CD4-positive, alpha-beta T cell treated with Interleukin-1 beta for 1 hour (primary cell): Measurements from ENCODE around the gene ENPP7.

ENCODE experiments used
- DNase-seq, 2 donors: peaks; one replicate each; pipeline ENCODE4 v3.0.0-alpha.2; 2020 to 2022

The ENPP7 gene

DNA sequence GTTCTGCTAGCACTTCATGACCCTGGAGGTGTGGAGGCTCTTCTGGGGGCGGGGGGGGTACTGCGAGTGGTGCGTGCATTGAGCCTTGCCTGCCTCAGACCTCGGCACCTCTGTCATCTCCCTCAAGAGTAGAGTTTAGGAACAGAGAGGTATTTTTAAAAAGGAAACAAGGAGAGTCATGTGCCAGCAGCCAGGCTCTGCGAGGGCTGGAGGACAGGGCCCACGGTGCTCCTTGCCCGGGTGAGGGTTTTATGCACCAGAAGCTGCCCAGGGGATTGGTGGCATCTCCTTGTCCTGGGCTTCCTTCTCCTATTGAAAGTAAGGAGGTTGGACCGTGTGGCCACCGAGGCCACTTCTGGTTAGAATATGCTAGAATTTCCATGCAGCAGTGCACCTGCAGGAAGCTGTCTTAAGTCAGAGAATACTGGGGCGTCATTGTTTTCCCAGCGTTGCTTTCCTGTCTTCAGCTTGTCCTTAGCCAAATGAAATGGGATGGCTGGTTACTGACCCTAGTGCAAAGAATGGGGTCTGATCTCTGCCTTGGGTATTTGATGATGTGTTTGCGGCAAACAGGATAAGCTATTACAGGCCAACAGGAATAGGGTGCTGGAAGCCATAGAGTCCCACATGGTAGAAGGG lies 50.4 kb downstream of the ENPP7 start:
- no peak for DNase-seq

DNA sequence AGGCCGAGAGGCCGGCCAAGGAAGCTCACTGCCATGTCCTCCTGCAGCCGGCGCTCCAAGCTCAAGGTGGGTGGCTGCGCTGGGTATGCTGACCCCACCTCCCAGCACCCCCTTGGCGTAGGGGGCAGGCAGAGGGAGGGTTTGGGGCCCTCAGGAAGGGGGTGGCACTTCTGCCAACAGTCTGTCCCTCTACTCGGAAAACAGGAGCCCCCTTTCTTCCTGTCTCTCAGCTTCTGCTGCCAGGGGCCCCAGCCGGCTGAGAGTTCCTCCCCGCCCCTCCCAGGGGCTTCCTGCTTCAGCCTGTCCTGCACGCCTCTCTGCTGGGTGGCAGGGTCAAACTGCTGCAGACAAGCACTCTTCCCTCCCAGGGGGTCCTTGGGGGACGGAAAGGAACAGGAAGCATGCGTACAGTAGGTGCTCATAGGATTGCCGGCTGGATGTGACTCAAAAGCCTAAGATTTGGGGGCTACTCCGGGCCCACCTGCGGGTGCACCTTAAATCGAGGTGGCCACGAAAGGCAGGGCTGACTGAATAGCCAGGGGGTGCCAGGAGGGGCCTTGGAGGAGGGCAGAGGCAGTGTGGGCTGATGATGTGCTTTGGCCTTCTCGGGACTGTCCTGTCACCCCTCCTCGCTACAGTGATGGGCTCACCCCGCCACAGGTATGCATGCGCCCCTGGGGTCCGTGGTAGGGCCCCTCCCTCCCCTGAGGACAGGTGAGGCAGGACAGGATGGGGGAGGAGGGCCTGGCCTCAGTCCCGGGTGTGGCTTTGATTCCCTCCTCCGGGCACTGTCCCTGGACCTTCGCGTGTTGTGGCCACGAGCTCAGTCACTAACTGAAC lies 51.2 kb downstream of the ENPP7 start:
- no peak for DNase-seq

DNA sequence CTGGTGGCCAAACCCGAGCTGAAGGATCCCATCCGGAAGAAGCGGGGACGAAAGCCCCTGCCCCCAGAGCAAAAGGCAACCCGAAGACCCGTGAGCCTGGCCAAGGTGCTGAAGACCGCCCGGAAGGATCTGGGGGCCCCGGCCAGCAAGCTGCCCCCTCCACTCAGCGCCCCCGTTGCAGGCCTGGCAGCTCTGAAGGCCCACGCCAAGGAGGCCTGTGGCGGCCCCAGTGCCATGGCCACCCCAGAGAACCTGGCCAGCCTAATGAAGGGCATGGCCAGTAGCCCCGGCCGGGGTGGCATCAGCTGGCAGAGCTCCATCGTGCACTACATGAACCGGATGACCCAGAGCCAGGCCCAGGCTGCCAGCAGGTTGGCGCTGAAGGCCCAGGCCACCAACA lies 53.1 kb downstream of the ENPP7 start:
- no peak for DNase-seq

GRCh38 chr17:79784353-79785016 lies 53.7 kb downstream of the ENPP7 start:
- DNase-seq: no peak

DNA sequence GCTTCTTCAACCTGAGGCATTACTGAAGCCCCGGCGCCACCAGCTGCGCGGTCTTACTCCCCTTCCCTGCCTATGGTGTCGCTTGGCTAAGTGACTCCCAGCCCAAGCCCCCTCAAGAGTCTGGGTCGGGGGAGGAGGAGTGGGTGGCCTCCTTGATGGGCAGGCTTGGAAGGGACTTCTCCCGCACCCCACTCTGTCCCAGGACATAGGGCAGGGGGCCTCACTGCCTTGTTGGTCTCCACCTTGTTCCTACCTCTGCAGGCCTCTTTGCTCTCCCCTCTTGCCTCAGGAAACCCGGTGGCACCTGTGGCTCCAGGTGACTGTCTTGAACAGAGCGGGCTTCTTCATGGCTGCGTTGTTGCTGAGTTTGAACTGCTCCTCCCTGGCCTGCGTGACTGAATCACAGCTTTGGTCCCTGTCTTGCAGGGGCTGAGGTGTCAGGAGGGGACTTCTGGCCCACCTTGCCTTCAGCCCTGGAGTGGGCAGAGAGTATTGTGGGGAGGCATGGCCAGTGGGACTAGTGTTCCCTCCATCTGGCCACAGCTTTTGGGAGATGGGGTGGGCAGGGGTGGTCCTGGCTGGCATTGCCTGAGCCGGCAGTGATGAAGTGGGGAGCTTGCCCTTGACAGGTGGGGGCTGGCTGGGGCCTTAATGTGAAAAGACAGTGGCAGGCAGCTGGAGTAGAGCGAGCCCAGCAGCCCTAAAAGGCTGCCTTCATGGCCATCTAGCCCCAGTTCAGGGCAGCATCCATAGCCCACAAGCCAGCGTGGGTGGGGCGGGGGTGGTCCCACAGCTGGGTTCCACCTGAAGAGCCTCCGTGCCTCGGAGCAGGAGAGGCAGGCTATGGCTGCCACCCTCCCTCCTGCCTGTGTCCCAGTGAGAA lies 54.5 kb downstream of the ENPP7 start:
- DNase-seq: no peak

GRCh38 chr17:79785900-79786810 lies 55.4 kb downstream of the ENPP7 start:
- no peak for DNase-seq

- DNase-seq: no peak
Observed at GRCh38 chr17:79786930-79787643, 56.3 kb downstream of the ENPP7 start.

- DNase-seq: no peak
Observed at GRCh38 chr17:79788455-79788854, 57.7 kb downstream of the ENPP7 start.

DNA sequence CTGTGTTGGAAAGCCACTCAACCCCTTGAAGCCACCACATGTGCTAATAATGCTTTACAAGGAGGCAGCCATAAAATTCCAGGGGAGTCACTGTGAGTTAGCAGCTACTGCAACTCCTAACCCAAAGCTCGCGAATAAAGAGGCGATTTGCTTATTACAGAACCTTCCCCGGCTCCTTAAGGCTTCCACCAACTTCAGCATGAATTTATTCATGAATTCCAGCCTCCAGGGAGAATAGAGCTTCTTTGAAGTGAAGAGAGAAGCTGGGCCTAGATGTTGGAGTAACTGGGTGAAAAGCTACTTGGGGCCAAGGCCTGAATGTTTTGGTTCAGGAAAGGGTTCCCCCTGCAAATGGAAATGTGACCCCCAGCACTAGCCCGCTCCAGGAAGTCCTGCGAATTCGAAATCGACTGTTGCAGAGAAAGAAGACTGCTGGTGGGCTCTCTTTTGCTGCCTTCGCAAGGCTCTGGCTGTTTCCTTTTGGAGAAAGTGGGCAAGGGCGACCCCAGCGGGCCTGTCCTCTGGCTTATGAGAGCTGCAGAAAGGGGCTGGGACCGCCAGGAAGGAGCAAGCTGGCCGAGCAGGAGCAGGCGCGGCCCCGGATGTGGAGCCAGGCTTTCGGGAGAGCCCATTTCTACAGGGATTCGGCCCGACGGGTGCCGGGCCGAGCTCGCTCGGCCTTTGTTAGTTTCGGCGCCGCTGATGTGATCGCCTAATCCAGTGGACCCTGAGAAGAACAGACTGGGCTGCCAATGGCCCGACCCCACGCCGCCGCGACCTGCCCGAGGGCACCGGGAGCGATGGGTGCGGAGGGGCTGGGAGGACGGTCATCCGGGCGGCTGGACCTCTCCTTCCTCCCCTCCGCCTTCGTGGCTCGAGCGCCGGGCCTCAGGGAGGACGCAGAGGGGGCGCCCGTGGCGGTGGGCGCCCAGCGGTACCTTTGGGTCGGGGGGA lies 58.5 kb downstream of the ENPP7 start:
- DNase-seq: no peak

- DNase-seq: peak in 1 of 2 donors; percentile 33
Observed at GRCh38 chr17:79789943-79790804, 59.4 kb downstream of the ENPP7 start.

- no peak for DNase-seq
Observed at GRCh38 chr17:79790805-79791734, 60.3 kb downstream of the ENPP7 start.

DNA sequence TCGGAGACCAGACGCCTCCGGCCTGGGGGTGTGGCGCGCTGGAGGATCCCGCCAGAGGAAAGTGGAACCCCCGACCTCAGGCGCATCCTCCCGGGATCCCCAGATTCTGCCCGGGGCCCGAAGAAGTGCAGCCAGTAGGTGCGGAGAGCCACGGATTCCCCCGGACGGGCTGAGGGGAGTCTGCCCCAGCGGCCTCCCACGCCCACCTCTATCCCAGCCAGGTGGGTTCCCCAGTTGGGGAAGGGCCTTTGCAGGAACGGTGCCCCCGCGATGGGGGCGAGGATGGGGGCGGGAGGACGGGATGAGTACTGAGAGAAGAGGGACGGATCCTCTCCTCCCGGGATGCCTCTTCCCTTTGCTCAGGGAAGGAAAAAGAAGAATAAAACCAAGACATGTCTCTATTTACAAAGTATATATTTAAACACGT lies 61.0 kb downstream of the ENPP7 start:
- no peak for DNase-seq
